ENCODE measurements around the gene H6PD.

H6PD gene

GRCh38 chr1:9241891-9242290 lies 7.3 kb downstream of the H6PD start:
- no peak for DNase-seq

- DNase-seq: no peak
These were observed 7.9 kb downstream of the H6PD start for GRCh38 chr1:9242338-9242969.

- no peak for DNase-seq
These were observed 8.6 kb downstream of the H6PD start for GRCh38 chr1:9243066-9243739.

GRCh38 chr1:9244501-9245229 lies 10.1 kb downstream of the H6PD start:
- DNase-seq: no peak

- DNase-seq: no peak
These were observed 10.7 kb downstream of the H6PD start for GRCh38 chr1:9245230-9245619.

- DNase-seq: no peak
These were observed 11.1 kb downstream of the H6PD start for GRCh38 chr1:9245661-9246060.

GRCh38 chr1:9246215-9246614 lies 11.6 kb downstream of the H6PD start:
- DNase-seq: no peak

- DNase-seq: no peak
These were observed 12.5 kb downstream of the H6PD start for GRCh38 chr1:9246841-9247785.

GRCh38 chr1:9247894-9248293 lies 13.3 kb downstream of the H6PD start:
- DNase-seq: no peak

- no peak for DNase-seq
These were observed 14.0 kb downstream of the H6PD start for GRCh38 chr1:9248341-9249262.

GRCh38 chr1:9249263-9249533 lies 14.6 kb downstream of the H6PD start:
- no peak for DNase-seq

GRCh38 chr1:9249534-9250410 lies 15.2 kb downstream of the H6PD start:
- no peak for DNase-seq

GRCh38 chr1:9250411-9251381 lies 16.1 kb downstream of the H6PD start:
- DNase-seq: no peak

GRCh38 chr1:9251501-9251900 lies 16.9 kb downstream of the H6PD start:
- no peak for DNase-seq

- no peak for DNase-seq
These were observed 18.4 kb downstream of the H6PD start for GRCh38 chr1:9253004-9253403.

GRCh38 chr1:9253453-9254105 lies 19.0 kb downstream of the H6PD start:
- no peak for DNase-seq

GRCh38 chr1:9256332-9256731 lies 21.8 kb downstream of the H6PD start:
- DNase-seq: no peak

- DNase-seq: no peak
These were observed 23.3 kb downstream of the H6PD start for GRCh38 chr1:9257851-9258250.

GRCh38 chr1:9258629-9259028 lies 24.1 kb downstream of the H6PD start:
- DNase-seq: no peak

All from central memory CD4-positive, alpha-beta T cell (primary cell).